Right lobe of liver (tissue), 4 donors: ENCODE measurements around the gene FAM222B.

Source experiments
- POLR2A ChIP-seq: fragments of 450-650 bp; IDR thresholded peaks from one replicate; pipeline ENCODE4 v1.6.1; 2017; ENCODE audit warnings: antibody characterized with exemption, mild to moderate bottlenecking
- TF ChIP-seq, protein P1 (sequence below), 4 donors: fragments of 200-600 bp in 3 of 4; fragments of 450-650 bp in 1 of 4; IDR thresholded peaks; one replicate each; pipeline versions ENCODE4 v1.5.1 to v1.8.0; 2016 to 2022; ENCODE audit warnings: antibody characterized with exemption in 4 of 4, mild to moderate bottlenecking in 2 of 4
- donor health status: DM: no; HTN: no; CAD: no.
- donor health status: DM: no; HTN: no; CAD: no.
- donor health status: DM: no; HTN: yes; CAD: no.

GRCh38 chr17:28863953-28864352 lies 21.4 kb upstream of the FAM222B start:
- TF ChIP-seq, protein P1, sequence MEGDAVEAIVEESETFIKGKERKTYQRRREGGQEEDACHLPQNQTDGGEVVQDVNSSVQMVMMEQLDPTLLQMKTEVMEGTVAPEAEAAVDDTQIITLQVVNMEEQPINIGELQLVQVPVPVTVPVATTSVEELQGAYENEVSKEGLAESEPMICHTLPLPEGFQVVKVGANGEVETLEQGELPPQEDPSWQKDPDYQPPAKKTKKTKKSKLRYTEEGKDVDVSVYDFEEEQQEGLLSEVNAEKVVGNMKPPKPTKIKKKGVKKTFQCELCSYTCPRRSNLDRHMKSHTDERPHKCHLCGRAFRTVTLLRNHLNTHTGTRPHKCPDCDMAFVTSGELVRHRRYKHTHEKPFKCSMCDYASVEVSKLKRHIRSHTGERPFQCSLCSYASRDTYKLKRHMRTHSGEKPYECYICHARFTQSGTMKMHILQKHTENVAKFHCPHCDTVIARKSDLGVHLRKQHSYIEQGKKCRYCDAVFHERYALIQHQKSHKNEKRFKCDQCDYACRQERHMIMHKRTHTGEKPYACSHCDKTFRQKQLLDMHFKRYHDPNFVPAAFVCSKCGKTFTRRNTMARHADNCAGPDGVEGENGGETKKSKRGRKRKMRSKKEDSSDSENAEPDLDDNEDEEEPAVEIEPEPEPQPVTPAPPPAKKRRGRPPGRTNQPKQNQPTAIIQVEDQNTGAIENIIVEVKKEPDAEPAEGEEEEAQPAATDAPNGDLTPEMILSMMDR (IDR thresholded peaks at IDR 0.05) = no peak
- no peak for TF ChIP-seq POLR2A
